GM19324 (cell line): Measurements from ENCODE around the gene RBMS1.
"Not testable (repeated sequence)": the region's sequence is repeated elsewhere in the genome, so short reads cannot be mapped to it uniquely, and the experiment has no call there.

Experiments used
- ATAC-seq: cut with Tn5 transposase; IDR thresholded peaks from one replicate; pipeline ENCODE4 v1.9.1; 2021; ENCODE audit warnings: mild to moderate bottlenecking, moderate library complexity; ENCODE audit not compliant: unreplicated experiment, low FRiP score

RBMS1 gene

DNA sequence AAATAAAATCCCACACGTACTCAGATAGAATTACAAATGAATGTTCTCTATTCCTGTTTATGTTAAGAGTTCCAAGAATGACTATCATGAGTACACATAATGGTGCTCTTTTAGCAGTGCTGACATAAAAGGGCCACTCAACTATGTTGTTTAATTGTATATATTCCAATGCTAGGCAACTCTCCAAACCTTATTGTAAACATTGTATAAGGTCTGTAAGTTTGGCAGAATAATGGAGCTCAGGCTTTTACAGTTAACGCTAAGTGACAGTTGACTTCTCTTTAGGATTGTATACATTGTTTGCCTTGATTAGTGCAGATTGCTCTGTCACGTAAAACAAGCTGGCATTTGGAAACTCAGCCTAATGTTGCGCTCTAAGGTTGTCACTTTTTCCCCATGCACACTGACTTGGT, 20.8 kb downstream of the RBMS1 start:
- ATAC-seq: no peak

GRCh38 chr2:160471950-160472349, 21.7 kb downstream of the RBMS1 start:
- ATAC-seq: no peak

- no peak for ATAC-seq
Observed at GRCh38 chr2:160469621-160470204, 23.9 kb downstream of the RBMS1 start.

DNA sequence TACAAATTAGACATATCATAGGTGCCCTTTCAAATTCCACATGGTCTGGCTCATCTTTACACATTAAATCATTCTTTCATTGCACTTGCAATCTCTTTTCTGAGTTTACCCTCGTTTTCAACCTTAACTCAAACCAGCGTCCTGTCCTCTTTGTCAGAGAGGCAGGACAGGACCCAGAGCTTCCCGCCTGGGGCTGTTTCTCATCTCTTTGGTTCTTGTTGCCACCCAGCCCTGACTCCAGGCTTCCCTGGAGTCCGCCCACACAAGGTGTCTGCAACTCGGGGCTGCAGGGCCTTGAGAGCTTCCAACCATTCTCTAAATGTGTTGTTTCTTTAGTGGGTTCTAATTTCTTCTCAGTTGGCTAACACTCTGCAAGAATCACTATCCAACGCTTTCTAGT, 24.4 kb downstream of the RBMS1 start:
- ATAC-seq: no peak

DNA sequence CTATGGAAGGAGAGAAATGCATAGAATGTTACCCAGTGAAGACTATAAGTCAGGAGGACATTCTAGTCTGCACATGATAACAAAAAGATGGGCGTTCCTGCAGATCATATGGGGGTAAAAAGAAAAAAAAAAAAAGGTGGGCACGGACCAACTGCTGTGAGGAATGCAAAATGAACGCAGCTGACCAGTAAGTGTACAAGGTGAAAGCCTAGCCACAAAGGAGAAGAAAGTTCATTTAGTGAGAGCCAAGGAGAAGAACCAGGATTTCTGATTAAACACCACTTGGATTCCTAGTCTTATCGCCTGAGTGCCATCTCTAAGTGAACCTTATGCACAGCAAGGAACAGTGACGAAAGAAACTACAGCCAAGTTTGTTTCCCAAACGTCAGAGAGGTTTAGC, 26.5 kb downstream of the RBMS1 start:
- no peak for ATAC-seq

- ATAC-seq: no peak
Observed at GRCh38 chr2:160465406-160465805, 28.2 kb downstream of the RBMS1 start.

DNA sequence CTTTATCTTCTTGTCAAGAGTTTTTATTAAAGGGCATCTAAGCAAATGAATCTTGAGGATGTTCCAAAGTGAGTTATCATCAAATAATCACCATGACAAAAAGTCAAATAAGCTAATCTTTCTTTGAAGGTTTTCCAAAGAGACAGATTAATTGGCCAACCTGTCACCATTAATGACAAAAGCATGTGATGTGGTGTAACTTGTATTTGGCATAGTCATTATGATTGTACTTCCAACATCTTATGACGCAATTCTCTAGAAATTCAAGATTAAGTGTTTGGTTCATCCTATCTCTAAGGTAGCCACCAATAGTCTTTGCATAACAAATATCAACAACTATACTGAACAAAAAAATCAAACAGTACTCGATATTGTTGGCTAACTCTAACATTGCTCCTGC, 28.6 kb downstream of the RBMS1 start:
- ATAC-seq: no peak

- no peak for ATAC-seq
Observed at GRCh38 chr2:160464017-160464416, 29.6 kb downstream of the RBMS1 start.

DNA sequence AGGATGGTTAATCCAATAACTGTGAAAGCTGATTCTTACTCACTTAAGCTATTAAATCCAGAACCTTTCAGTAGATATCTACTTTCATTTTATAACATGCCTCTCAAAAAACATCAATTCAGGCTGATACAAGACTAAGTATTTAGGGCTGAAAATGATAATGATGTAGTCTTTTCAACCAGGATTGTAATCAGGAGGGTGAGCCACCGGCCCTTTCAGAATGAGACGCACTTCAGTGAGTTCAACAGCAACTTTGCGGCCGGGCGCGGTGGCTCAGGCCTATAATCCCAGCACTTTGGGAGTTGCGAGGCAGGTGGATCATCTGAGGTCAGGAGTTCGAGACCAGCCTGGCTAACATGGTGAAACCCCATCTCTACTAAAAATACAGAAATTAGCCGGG, 30.4 kb downstream of the RBMS1 start:
- ATAC-seq: no peak

GRCh38 chr2:160460333-160460731, 33.3 kb downstream of the RBMS1 start:
- ATAC-seq: no peak

DNA sequence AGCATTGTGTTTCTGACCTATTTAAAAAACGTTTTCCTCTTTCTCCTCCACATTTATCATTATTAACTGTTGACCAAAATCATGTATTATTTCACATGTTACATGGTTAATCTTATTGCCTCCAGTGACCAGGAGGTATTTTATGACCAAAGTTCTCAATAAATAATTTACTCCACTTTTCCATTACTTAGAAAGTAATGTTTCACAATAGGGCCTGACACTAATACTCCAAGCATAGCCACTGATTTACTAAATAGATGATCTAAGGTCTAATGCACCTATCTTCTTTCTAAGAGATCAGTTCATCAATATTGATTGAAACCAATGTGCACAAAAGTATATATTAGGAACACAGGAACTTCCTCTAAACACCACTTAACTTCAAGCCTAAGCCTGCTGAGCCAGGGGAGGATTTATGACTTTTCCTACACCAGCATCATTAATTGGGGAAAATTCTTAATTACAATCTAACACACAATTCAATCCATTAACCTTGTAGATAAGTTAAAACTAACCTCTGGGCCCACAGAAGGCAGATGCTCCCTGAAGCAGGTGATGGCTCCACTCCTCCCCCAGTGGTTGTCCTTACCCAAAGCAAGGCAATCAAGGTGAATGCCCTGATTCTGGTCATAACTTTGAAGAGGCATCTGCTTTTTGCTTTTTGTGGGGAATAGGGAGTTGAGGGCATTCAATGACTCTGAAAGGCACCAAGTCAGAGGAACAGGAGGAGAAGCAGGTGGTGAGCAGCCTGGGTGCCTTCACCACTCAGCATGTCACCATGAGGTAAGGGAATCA, 33.9 kb downstream of the RBMS1 start:
- ATAC-seq: no peak

DNA sequence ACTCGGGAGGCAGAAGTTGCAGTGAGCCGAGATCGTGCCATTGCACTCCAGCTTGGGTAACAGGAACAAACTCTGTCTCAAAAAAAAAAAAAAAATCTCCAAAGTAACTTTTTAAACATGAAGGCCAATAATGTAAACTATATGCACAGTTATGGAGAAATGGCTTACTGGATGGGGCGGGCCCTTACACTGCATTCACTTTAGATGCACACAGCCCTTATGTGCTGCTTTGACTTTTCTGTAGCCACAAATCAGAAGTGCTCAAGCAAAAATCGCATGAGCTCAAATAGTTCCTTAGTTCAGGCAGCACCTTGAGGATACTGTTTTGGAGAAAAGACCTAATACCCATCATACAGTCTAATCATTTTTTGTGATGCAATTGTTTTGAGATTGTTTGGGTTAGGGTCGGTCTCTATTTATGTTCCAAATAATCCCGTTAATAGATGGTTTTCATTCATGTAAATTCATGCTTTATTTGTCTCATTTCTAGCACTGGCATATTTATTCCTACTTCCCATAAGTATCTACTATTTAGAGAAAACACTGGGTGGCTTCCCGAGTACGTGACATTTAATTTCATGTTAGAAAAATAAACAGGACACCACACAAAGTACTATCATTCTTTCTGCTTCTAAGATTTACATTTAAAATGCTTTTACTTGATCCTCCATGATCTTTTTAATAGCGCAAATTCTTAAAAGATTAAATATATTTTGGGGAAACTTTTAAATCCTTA, 34.7 kb downstream of the RBMS1 start:
- ATAC-seq: no peak

DNA sequence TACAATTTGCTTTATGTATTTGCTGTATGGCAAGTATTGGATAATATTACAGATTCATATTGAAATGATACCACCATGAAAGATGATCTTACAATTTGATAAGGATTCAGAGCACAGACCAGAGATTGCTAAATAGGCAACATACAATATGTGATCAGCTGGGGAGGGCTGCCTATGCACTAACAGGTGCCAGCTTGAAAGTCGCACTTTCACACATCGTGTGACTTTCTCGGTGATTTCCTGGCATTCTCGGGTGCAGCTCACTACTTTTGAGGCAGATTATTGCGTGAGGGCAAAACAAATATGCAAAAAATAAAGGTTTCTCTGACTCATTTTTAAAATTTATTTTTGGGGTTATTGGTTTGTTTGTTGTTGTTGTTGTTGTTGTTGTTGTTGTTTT, 36.0 kb downstream of the RBMS1 start:
- ATAC-seq: peak; percentile 64

GRCh38 chr2:160454070-160454797, 39.4 kb downstream of the RBMS1 start:
- ATAC-seq: no peak

GRCh38 chr2:160453111-160453820, 40.3 kb downstream of the RBMS1 start:
- no peak for ATAC-seq

DNA sequence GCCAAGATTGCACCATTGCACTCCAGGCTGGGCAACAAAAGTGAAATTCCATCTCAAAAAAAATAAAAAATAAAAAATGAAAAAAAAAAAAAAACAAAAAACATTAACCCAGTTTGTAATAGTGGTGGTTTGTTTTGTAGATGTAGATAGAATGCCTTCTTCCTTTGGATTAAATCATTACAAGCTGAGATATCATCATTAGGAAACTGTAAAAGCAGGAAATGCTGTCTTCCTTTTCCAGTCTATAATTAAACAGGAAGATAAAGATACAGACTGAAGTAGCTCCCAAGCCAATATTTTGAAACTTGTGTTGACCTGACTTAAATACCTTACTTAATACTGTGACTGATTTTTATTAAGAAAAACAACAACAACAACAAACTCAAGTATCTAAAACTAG, 43.1 kb downstream of the RBMS1 start:
- ATAC-seq: no peak

DNA sequence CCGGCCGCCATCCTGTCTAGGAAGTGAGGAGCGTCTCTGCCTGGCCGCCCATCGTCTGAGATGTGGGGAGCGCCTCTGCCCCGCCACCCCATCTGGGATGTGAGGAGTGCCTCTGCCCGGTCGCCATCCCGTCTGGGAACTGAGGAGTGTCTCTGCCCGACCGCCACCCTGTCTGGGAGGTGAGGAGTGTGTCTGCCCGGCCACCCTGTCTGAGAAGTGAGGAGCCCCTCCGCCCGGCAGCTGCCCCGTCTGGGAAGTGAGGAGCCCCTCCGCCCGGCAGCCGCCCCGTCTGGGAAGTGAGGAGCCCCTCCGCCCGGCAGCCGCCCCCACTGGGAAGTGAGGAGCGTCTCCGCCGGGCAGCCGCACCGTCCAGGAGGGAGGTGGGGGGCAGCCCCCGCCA, 44.8 kb downstream of the RBMS1 start:
- not testable (repeated sequence) for ATAC-seq

GRCh38 chr2:160445673-160446072, 47.9 kb downstream of the RBMS1 start:
- no peak for ATAC-seq

GRCh38 chr2:160442603-160443002, 51.0 kb downstream of the RBMS1 start:
- ATAC-seq: no peak

DNA sequence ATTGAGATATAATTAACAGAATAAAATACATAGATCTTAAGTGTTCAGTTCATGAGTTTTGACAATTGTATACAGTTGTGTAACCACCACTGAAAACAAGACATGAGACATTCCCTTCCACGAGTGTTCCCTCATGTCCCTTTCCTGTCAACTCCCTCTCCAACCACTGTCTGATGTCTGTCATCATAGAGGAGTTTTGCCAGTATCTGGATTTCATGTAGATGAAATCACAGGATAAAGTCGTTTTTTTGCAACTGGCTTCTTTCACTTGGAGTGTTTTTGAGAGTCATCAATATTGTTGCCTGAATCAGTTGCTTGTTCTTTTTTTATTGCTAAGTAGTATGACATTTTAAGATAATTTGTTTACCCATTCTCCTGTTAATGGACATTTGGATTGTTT, 52.7 kb downstream of the RBMS1 start:
- no peak for ATAC-seq
